GM23248 (cell line): ENCODE results near the gene FN1. TPM values are rescaled to one million over a fixed set of nuclear protein-coding genes. Genes with fewer than 3 reads are reported as not detected.

Source experiments
- DNase-seq: peaks from one replicate; pipeline ENCODE4 v3.0.0-alpha.2; 2015
- H2AFZ ChIP-seq: fragments of 200-600 bp; sonication (generic); 2 replicates; pipeline ENCODE4 v1.6.1; 2016; ENCODE audit warnings: antibody characterized with exemption
- H3F3A ChIP-seq: fragments of 200-600 bp; sonication (generic); 2 replicates; pipeline ENCODE4 v1.6.1; 2016; ENCODE audit warnings: mild to moderate bottlenecking, antibody characterized with exemption, mixed run types; ENCODE audit not compliant: insufficient read depth
- H3K27ac ChIP-seq: fragments of 200-600 bp; sonication (generic); 2 replicates; pipeline ENCODE4 v1.5.1; 2016; ENCODE audit warnings: mild to moderate bottlenecking
- H3K27me3 ChIP-seq: fragments of 200-600 bp; sonication (generic); replicated peaks from 2 replicates; pipeline ENCODE4 v1.6.1; 2016; ENCODE audit warnings: mild to moderate bottlenecking; ENCODE audit not compliant: insufficient read depth
- H3K36me3 ChIP-seq: fragments of 200-600 bp; sonication (generic); 2 replicates; pipeline ENCODE4 v1.6.1; 2016; ENCODE audit warnings: low read depth, mild to moderate bottlenecking
- H3K4me1 ChIP-seq: fragments of 200-600 bp; sonication (generic); 2 replicates; pipeline ENCODE4 v1.6.1; 2016; ENCODE audit warnings: mild to moderate bottlenecking; ENCODE audit not compliant: insufficient read depth
- H3K4me2 ChIP-seq: fragments of 200-600 bp; sonication (generic); one replicate; pipeline ENCODE4 v1.6.1; 2016; ENCODE audit warnings: mild to moderate bottlenecking; ENCODE audit not compliant: unreplicated experiment
- H3K4me3 ChIP-seq: fragments of 200-600 bp; sonication (generic); 2 replicates; pipeline ENCODE4 v1.5.1; 2016; ENCODE audit warnings: mild to moderate bottlenecking
- H3K79me2 ChIP-seq: fragments of 200-600 bp; sonication (generic); 2 replicates; pipeline ENCODE4 v1.6.1; 2016; ENCODE audit warnings: mild to moderate bottlenecking; ENCODE audit not compliant: insufficient read depth
- H3K9ac ChIP-seq: fragments of 200-600 bp; sonication (generic); 2 replicates; pipeline ENCODE4 v1.6.1; 2016; ENCODE audit warnings: mild to moderate bottlenecking
- H3K9me2 ChIP-seq: fragments of 200-600 bp; sonication (generic); 2 replicates; pipeline ENCODE4 v1.6.1; 2016; ENCODE audit warnings: mixed run types, mild to moderate bottlenecking, moderate library complexity; ENCODE audit not compliant: insufficient read depth
- H3K9me3 ChIP-seq: fragments of 200-600 bp; sonication (generic); one replicate; pipeline ENCODE4 v1.6.1; 2017; ENCODE audit warnings: low read depth
- H4K20me1 ChIP-seq: fragments of 200-600 bp; sonication (generic); 2 replicates; pipeline ENCODE4 v1.6.0; 2016; ENCODE audit not compliant: insufficient read depth
- EZH2 ChIP-seq: fragments of 200-600 bp; sonication (generic); IDR thresholded peaks from 2 replicates; pipeline ENCODE4 v1.6.1; 2018; ENCODE audit warnings: antibody characterized with exemption, mild to moderate bottlenecking; ENCODE audit not compliant: insufficient read depth, poor library complexity, severe bottlenecking
- EZH2phosphoT487 ChIP-seq: fragments of 200-600 bp; sonication (generic); IDR thresholded peaks from 2 replicates; pipeline ENCODE4 v1.6.1; 2018; ENCODE audit warnings: antibody characterized with exemption, moderate library complexity, mild to moderate bottlenecking, low read depth; ENCODE audit not compliant: insufficient read depth
- WGBS, 2 experiments: methylation state at CpG; one replicate each; pipeline ENCODE4 v1.1.6; 2015 to 2017; ENCODE audit warnings: low lambda C conversion rate in 2 of 2, low coverage in 1 of 2; ENCODE audit errors: missing lambda C conversion rate in 2 of 2; 5-methylcytosine and 5-hydroxymethylcytosine counted together
- in situ Hi-C: fragments of 300-500 bp; cut with MboI; formaldehyde crosslinking; loops from 2 replicates; pipeline ENCODE4 v1.15.0; 2020
- polyA plus RNA-seq: library from polyadenylated mRNA; unstranded; fragments of >200 nt; fragmentation: Nextera tagmentation; extraction: Ambion mirVana; gene quantifications from 2 replicates; pipeline ENCODE4 v1.2.1, GENCODE V29; 2016
- total RNA-seq: library from RNA; depleted of rRNA; stranded (reverse); fragments of >200 nt; shearing (Covaris generic); gene quantifications from 2 replicates; pipeline ENCODE4 v1.2.3, GENCODE V29; 2014

FN1 gene
- total and polyA plus RNA-seq, 2 experiments from 2014 or later, result 20,647 to 33,406 TPM

DNA sequence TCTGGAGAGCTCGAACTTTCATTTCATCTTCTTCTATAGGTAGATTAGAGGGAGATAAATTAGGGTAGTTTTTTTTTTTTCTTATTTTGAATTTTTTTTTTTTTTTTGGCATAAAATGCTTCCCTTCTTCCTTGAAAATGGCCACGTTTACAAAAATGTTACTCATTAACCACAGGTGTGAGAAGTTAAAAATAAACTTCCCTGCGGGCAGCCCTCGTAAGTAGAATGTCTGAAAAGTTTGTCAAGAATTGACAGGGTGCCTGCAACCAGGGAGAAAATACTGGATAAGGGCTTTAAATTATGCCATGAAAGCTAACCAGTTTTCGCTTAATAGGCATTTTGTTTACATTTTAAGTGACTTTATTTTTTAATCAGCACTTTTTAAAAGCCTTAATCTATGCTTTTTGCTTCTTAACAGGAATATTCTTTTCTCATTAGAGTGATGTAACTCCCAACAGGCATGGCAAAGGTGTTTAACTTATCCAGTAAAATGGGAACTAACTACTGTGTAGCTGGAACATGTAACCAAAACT is 4.2 kb upstream of the FN1 start:
- peaks cover 58% of the 10 kb centered on the region for H3F3A ChIP-seq
- H3K4me2 ChIP-seq, result peak overlapping the region; percentile 95
- no peak overlapping the region for H2AFZ ChIP-seq
- no peak for TF ChIP-seq EZH2phosphoT487
- TF ChIP-seq EZH2, result no peak
- H3K9me2 ChIP-seq, result no peaks in the 10 kb centered on the region
- peaks cover 45% of the 10 kb centered on the region for H3K79me2 ChIP-seq
- in situ Hi-C loops, result no loop called here
- H3K27me3 ChIP-seq, result no peaks in the 10 kb centered on the region
- H3K4me1 ChIP-seq, result peaks cover 46% of the 10 kb centered on the region
- peaks cover 7% of the 10 kb centered on the region for H3K36me3 ChIP-seq
- no peak for DNase-seq
- H4K20me1 ChIP-seq, result 0 out of 2 replicates have a peak, but pooled peaks cover 2% of the 10 kb centered on the region
- H3K27ac ChIP-seq, result peak overlapping the region; percentile 99
- H3K9me3 ChIP-seq, result no peaks in the 10 kb centered on the region
- peak overlapping the region; percentile 98 for H3K9ac ChIP-seq
- no peak overlapping the region for H3K4me3 ChIP-seq
- 89 to 92% methylated on average over 5 of the region's 5 CpGs for WGBS, 2 experiments

DNA sequence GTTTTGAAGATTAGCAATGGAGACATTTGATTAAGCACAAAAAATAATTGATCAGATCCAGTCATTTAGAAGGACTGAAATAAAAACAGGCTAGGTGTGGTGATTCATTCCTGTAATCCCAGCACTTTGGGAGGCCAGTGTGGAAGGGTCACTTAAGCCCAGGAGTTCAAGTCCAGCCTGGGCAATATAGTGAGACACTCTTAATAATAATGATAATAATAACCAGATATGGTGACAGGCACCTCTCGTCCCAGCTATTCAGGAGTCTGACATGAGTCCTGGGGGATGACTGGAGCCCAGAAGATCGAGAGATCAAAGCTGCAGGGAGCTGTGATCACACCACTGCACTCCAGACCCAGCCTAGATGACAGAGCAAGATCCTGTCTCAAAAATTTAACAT is 3.5 kb upstream of the FN1 start:
- 91 to 93% methylated on average over 2 of the region's 2 CpGs for WGBS, 2 experiments
- Histone ChIP-seq H3K27me3 (no peaks in the 10 kb centered on the region), H3K4me1 (peaks cover 46% of the 10 kb centered on the region), H3K27ac (peak overlapping the region; percentile 99), H3F3A (peaks cover 64% of the 10 kb centered on the region), H3K36me3 (peaks cover 13% of the 10 kb centered on the region), H3K9me2 (no peaks in the 10 kb centered on the region), H3K9me3 (no peaks in the 10 kb centered on the region), H4K20me1 (0 out of 2 replicates have a peak, but pooled peaks cover 8% of the 10 kb centered on the region), H3K9ac (peak overlapping the region; percentile 98), H2AFZ (no peak overlapping the region), H3K79me2 (peaks cover 51% of the 10 kb centered on the region), H3K4me2 (peak overlapping the region; percentile 95), H3K4me3 (peak overlapping the region; percentile 87)
- TF ChIP-seq EZH2 (no peak), EZH2phosphoT487 (no peak)
- in situ Hi-C loops, result no loop called here
- DNase-seq, result peak; percentile 17

DNA sequence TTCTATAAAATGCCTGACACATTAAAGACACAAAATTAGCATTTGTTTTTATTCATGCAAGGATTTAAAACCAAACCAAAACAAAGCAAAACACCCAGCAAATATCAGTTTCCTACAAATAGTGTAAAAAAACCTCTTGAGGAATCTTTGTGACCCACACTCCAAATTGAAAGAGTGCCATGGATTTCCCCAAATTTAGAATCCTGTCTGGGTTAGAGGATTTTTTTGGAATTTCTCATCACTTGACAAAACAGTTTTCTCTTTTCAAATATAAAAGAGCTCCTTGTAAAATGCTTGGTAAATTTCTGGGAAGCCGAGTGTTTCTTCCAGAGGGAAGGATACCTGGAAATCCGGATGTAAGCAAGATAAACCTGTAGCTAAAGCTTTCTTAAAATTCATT is 1.7 kb upstream of the FN1 start:
- Histone ChIP-seq H3K4me3 (peak overlapping the region; percentile 87), H3K27ac (peak overlapping the region; percentile 99), H3K36me3 (peaks cover 31% of the 10 kb centered on the region), H3K9me3 (no peaks in the 10 kb centered on the region), H4K20me1 (0 out of 2 replicates have a peak, but pooled peaks cover 8% of the 10 kb centered on the region), H3F3A (peaks cover 82% of the 10 kb centered on the region), H3K79me2 (peaks cover 69% of the 10 kb centered on the region), H3K4me2 (peak overlapping the region; percentile 95), H3K27me3 (no peaks in the 10 kb centered on the region), H3K4me1 (peaks cover 46% of the 10 kb centered on the region), H3K9me2 (no peaks in the 10 kb centered on the region), H2AFZ (0 out of 2 replicates have a peak overlapping the region, but pooled peaks have one; percentile 47), H3K9ac (peak overlapping the region; percentile 98)
- WGBS, 2 experiments, result 0 to 4% methylated on average over 2 of the region's 2 CpGs
- in situ Hi-C loops, result no loop called here
- peak; percentile 49 for DNase-seq
- TF ChIP-seq EZH2phosphoT487 (no peak), EZH2 (no peak)

- Histone ChIP-seq H3K4me2 (peak overlapping the region; percentile 95), H3K9me3 (no peaks in the 10 kb centered on the region), H3K9ac (peak overlapping the region; percentile 98), H3F3A (peaks cover 84% of the 10 kb centered on the region), H3K4me3 (peak overlapping the region; percentile 87), H3K36me3 (peaks cover 38% of the 10 kb centered on the region), H3K79me2 (peaks cover 76% of the 10 kb centered on the region), H3K27me3 (no peaks in the 10 kb centered on the region), H3K4me1 (peaks cover 43% of the 10 kb centered on the region), H2AFZ (peak overlapping the region; percentile 47), H3K27ac (peak overlapping the region; percentile 99), H4K20me1 (0 out of 2 replicates have a peak, but pooled peaks cover 8% of the 10 kb centered on the region), H3K9me2 (no peaks in the 10 kb centered on the region)
- TF ChIP-seq EZH2phosphoT487, result no peak
- no peak for TF ChIP-seq EZH2
- in situ Hi-C loops, result no loop called here
- peak; percentile 53 for DNase-seq
- WGBS, 2 experiments, result 1 to 2% methylated on average over 22 of the region's 22 CpGs
These were observed 1.1 kb upstream of the FN1 start for GRCh38 chr2:215436705-215437565.
